Left ventricle myocardium inferior (tissue), 1 donor: ENCODE data around the gene DLGAP4. TPM values are rescaled to one million over a fixed set of nuclear protein-coding genes. Genes with fewer than 3 reads are reported as not detected.

Source experiments
- DNase-seq: peaks from one replicate; pipeline ENCODE4 v3.0.0-alpha.2; 2020
- H3K27ac ChIP-seq: fragments of 200-600 bp; replicated peaks from 2 replicates; pipeline ENCODE4 v1.8.0; 2021
- H3K27me3 ChIP-seq: fragments of 200-600 bp; 2 replicates; pipeline ENCODE4 v1.8.0; 2021; ENCODE audit warnings: low read depth
- H3K36me3 ChIP-seq: fragments of 200-600 bp; 2 replicates; pipeline ENCODE4 v1.8.0; 2021
- H3K4me1 ChIP-seq: fragments of 200-600 bp; 2 replicates; pipeline ENCODE4 v1.8.0; 2021
- H3K4me3 ChIP-seq: fragments of 200-600 bp; 2 replicates; pipeline ENCODE4 v1.8.0; 2021; ENCODE audit warnings: mild to moderate bottlenecking, moderate library complexity
- H3K9me3 ChIP-seq: fragments of 200-600 bp; replicated peaks from 2 replicates; pipeline ENCODE4 v1.8.0; 2021
- CTCF ChIP-seq: fragments of 200-600 bp; IDR thresholded peaks from 2 replicates; pipeline ENCODE4 v1.8.0; 2021; ENCODE audit warnings: antibody characterized with exemption, mild to moderate bottlenecking, borderline replicate concordance
- intact Hi-C: fragments of 100-400 bp; cut with micrococcal nuclease; formaldehyde crosslinking; loops from one replicate; pipeline ENCODE4 v1.11.0; 2022
- total RNA-seq: library from RNA; stranded (reverse); fragmentation: NEBNext Ultra II Directional; extraction: Animal tissue kit (Norgen Biotek cat#: 25700); gene quantifications from one replicate; pipeline ENCODE4 v1.2.1, GENCODE V29; 2021
- donor health status: DM: no; HTN: yes; CAD: no; lungs with severe emphysema.

The DLGAP4 gene
- total RNA-seq, 1 donor from 2014 or later = 51.7 TPM

GRCh38 chr20:36546111-36546736 is 240.1 kb downstream of the DLGAP4 start:
- Histone ChIP-seq H3K4me3 (peak overlapping the region; percentile 98), H3K36me3 (peaks cover 51% of the 10 kb centered on the region), H3K27me3 (no peaks in the 10 kb centered on the region), H3K27ac (peak overlapping the region; percentile 98), H3K9me3 (no peaks in the 10 kb centered on the region), H3K4me1 (peaks cover 97% of the 10 kb centered on the region)
- intact Hi-C loops = no loop called here
- no peak for DNase-seq
- no peak for TF ChIP-seq CTCF

- DNase-seq = no peak
These were observed 241.3 kb downstream of the DLGAP4 start for GRCh38 chr20:36547186-36548005.

GRCh38 chr20:36548006-36548315 is 241.8 kb downstream of the DLGAP4 start:
- Histone ChIP-seq H3K4me1 (peaks cover 85% of the 10 kb centered on the region), H3K9me3 (no peaks in the 10 kb centered on the region), H3K4me3 (no peak overlapping the region), H3K36me3 (peaks cover 51% of the 10 kb centered on the region), H3K27me3 (no peaks in the 10 kb centered on the region), H3K27ac (no peak overlapping the region)
- intact Hi-C loops = no loop called here
- TF ChIP-seq CTCF = no peak
- no peak for DNase-seq

More at GRCh38 chr20:36547186-36548005, 241.3 kb downstream of the DLGAP4 start:
- H3K36me3 ChIP-seq = peaks cover 51% of the 10 kb centered on the region
- no peak for TF ChIP-seq CTCF
- H3K27ac ChIP-seq = peak overlapping the region; percentile 33
- H3K4me1 ChIP-seq = peaks cover 91% of the 10 kb centered on the region
- intact Hi-C loops = no loop called here
- H3K27me3 ChIP-seq = no peaks in the 10 kb centered on the region
- no peaks in the 10 kb centered on the region for H3K9me3 ChIP-seq
- no peak overlapping the region for H3K4me3 ChIP-seq

- peak overlapping the region; percentile 76 for H3K27ac ChIP-seq
- no peak for TF ChIP-seq CTCF
- H3K36me3 ChIP-seq = peaks cover 51% of the 10 kb centered on the region
- no peak for DNase-seq
- no peaks in the 10 kb centered on the region for H3K27me3 ChIP-seq
- intact Hi-C loops = no loop called here
- no peak overlapping the region for H3K4me3 ChIP-seq
- H3K9me3 ChIP-seq = no peaks in the 10 kb centered on the region
- peaks cover 75% of the 10 kb centered on the region for H3K4me1 ChIP-seq
These were observed 242.8 kb downstream of the DLGAP4 start for GRCh38 chr20:36548704-36549627.

GRCh38 chr20:36549628-36549941 is 243.4 kb downstream of the DLGAP4 start:
- H3K9me3 ChIP-seq = no peaks in the 10 kb centered on the region
- peaks cover 50% of the 10 kb centered on the region for H3K36me3 ChIP-seq
- no peak for DNase-seq
- H3K27ac ChIP-seq = peak overlapping the region; percentile 76
- intact Hi-C loops = no loop called here
- no peak overlapping the region for H3K4me3 ChIP-seq
- no peak for TF ChIP-seq CTCF
- peaks cover 69% of the 10 kb centered on the region for H3K4me1 ChIP-seq
- H3K27me3 ChIP-seq = no peaks in the 10 kb centered on the region
